WTC11 (cell line): ENCODE results near the gene ACBD6. TPM values are rescaled to one million over a fixed set of nuclear protein-coding genes. Genes with fewer than 3 reads are reported as not detected.
A peak's percentile ranks its signal among the peaks of the same experiment; 100 is the strongest.

Source experiments
- ATAC-seq: fragments of 200-7000 bp; cut with Tn5 transposase; 2 replicates; pipeline ENCODE4 v1.10.0; 2021; ENCODE audit warnings: mild to moderate bottlenecking, moderate library complexity
- CTCF ChIA-PET: fragments of 300-600 bp; sonication (Branson Sonifier 250); formaldehyde crosslinking; loops from one replicate; lab custom pipeline; 2021; ENCODE audit warnings: antibody characterized with exemption; lab: Charles Lee
- POLR2A ChIA-PET: fragments of 350-600 bp; sonication (Branson Sonifier 250); formaldehyde crosslinking; loops from one replicate; lab custom pipeline; 2021; ENCODE audit warnings: antibody characterized with exemption; lab: Charles Lee
- DNase-seq: peaks from one replicate; pipeline ENCODE4 v3.0.0; 2021; ENCODE audit warnings: low spot score
- H3K27ac Mint-ChIP-seq: 2 replicates; pipeline ENCODE4 v1.8.0; 2021; ENCODE audit warnings: mixed read lengths
- H3K27me3 Mint-ChIP-seq: 2 replicates; pipeline ENCODE4 v1.8.0; 2021; ENCODE audit warnings: low read depth, mild to moderate bottlenecking, moderate library complexity, mixed read lengths
- H3K36me3 Mint-ChIP-seq: 2 replicates; pipeline ENCODE4 v1.8.0; 2021; ENCODE audit warnings: mixed read lengths
- H3K4me1 Mint-ChIP-seq: 2 replicates; pipeline ENCODE4 v1.8.0; 2022; ENCODE audit warnings: mixed read lengths
- H3K4me3 Mint-ChIP-seq: 2 replicates; pipeline ENCODE4 v1.8.0; 2021; ENCODE audit warnings: mild to moderate bottlenecking, moderate library complexity, mixed read lengths
- H3K9me3 Mint-ChIP-seq: 2 replicates; pipeline ENCODE4 v1.8.0; 2021; ENCODE audit warnings: mixed read lengths
- ATF1 ChIP-seq: sonication (generic); formaldehyde crosslinking; IDR thresholded peaks from 2 replicates; pipeline ENCODE4 v1.8.1; 2023; ENCODE audit warnings: mild to moderate bottlenecking, moderate library complexity, missing genetic modification reagents
- CREM ChIP-seq: sonication (generic); formaldehyde crosslinking; IDR thresholded peaks from 2 replicates; pipeline ENCODE4 v1.8.1; 2022; ENCODE audit warnings: mild to moderate bottlenecking, missing genetic modification reagents, moderate library complexity
- E2F4 ChIP-seq: sonication (generic); formaldehyde crosslinking; IDR thresholded peaks from 2 replicates; pipeline ENCODE4 v1.8.1; 2022; ENCODE audit warnings: low read depth, mild to moderate bottlenecking, moderate library complexity, missing genetic modification reagents, borderline replicate concordance
- ESRRA ChIP-seq: sonication (generic); formaldehyde crosslinking; IDR thresholded peaks from 2 replicates; pipeline ENCODE4 v1.8.1; 2022; ENCODE audit warnings: mild to moderate bottlenecking, missing genetic modification reagents, borderline replicate concordance
- FOXJ3 ChIP-seq: sonication (generic); formaldehyde crosslinking; IDR thresholded peaks from 2 replicates; pipeline ENCODE4 v1.9.0; 2021; ENCODE audit warnings: missing genetic modification reagents, mild to moderate bottlenecking, borderline replicate concordance
- FOXK1 ChIP-seq: sonication (generic); formaldehyde crosslinking; IDR thresholded peaks from 2 replicates; pipeline ENCODE4 v1.8.0; 2022; ENCODE audit warnings: mild to moderate bottlenecking, moderate library complexity, missing genetic modification reagents
- GABPB1 ChIP-seq: sonication (generic); formaldehyde crosslinking; IDR thresholded peaks from 2 replicates; pipeline ENCODE4 v1.8.1; 2023; ENCODE audit warnings: mild to moderate bottlenecking, missing genetic modification reagents
- GRHL2 ChIP-seq: fragments of 250-450 bp; sonication (Bioruptor Pico); IDR thresholded peaks from 2 replicates; pipeline ENCODE4 v1.8.0; 2022; ENCODE audit warnings: mild to moderate bottlenecking, moderate library complexity; ENCODE audit not compliant: insufficient replicate concordance, severe bottlenecking
- IRF1 ChIP-seq: sonication (generic); formaldehyde crosslinking; IDR thresholded peaks from 2 replicates; pipeline ENCODE4 v1.8.0; 2023; ENCODE audit warnings: missing genetic modification reagents
- JAZF1 ChIP-seq: fragments of 250-450 bp; sonication (Bioruptor Pico); IDR thresholded peaks from 2 replicates; pipeline ENCODE4 v1.9.0; 2021; ENCODE audit warnings: moderate library complexity, mild to moderate bottlenecking, inconsistent platforms
- KAT7 ChIP-seq: sonication (generic); formaldehyde crosslinking; IDR thresholded peaks from 2 replicates; pipeline ENCODE4 v1.8.1; 2023; ENCODE audit warnings: missing genetic modification reagents, mild to moderate bottlenecking, borderline replicate concordance
- MYBL2 ChIP-seq: sonication (generic); formaldehyde crosslinking; IDR thresholded peaks from 2 replicates; pipeline ENCODE4 v1.8.1; 2023; ENCODE audit warnings: mild to moderate bottlenecking, moderate library complexity, missing genetic modification reagents
- NR3C1 ChIP-seq: sonication (generic); formaldehyde crosslinking; conservative IDR thresholded peaks from 2 replicates; pipeline ENCODE4 v1.8.1; 2023; ENCODE audit warnings: low read depth, mild to moderate bottlenecking, missing genetic modification reagents
- OVOL2 ChIP-seq: fragments of 250-450 bp; sonication (Bioruptor Pico); IDR thresholded peaks from 2 replicates; pipeline ENCODE4 v1.9.0; 2021; ENCODE audit warnings: mild to moderate bottlenecking, borderline replicate concordance
- RELA ChIP-seq: sonication (generic); formaldehyde crosslinking; IDR thresholded peaks from 2 replicates; pipeline ENCODE4 v1.8.1; 2022; ENCODE audit warnings: missing genetic modification reagents, mild to moderate bottlenecking, borderline replicate concordance
- RORB ChIP-seq: fragments of 250-450 bp; sonication (Bioruptor Pico); IDR thresholded peaks from 2 replicates; pipeline ENCODE4 v1.9.0; 2021; ENCODE audit warnings: mild to moderate bottlenecking
- SOX15 ChIP-seq: fragments of 250-450 bp; sonication (Bioruptor Pico); IDR thresholded peaks from 2 replicates; pipeline ENCODE4 v1.9.0; 2021; ENCODE audit warnings: mild to moderate bottlenecking
- SP1 ChIP-seq: sonication (generic); formaldehyde crosslinking; conservative IDR thresholded peaks from 2 replicates; pipeline ENCODE4 v1.8.1; 2022; ENCODE audit warnings: missing genetic modification reagents
- STAT6 ChIP-seq: sonication (generic); formaldehyde crosslinking; conservative IDR thresholded peaks from 2 replicates; pipeline ENCODE4 v1.8.1; 2023; ENCODE audit warnings: mild to moderate bottlenecking, low read depth, missing genetic modification reagents, moderate library complexity
- ZBTB21 ChIP-seq: sonication (generic); formaldehyde crosslinking; IDR thresholded peaks from 2 replicates; pipeline ENCODE4 v1.8.1; 2023; ENCODE audit warnings: mild to moderate bottlenecking, missing genetic modification reagents, borderline replicate concordance
- ZNF416 ChIP-seq: fragments of 250-450 bp; sonication (Bioruptor Pico); IDR thresholded peaks from 2 replicates; pipeline ENCODE4 v1.9.0; 2021; ENCODE audit warnings: mild to moderate bottlenecking, inconsistent platforms
- total RNA-seq: library from RNA; stranded (reverse); gene quantifications from 3 replicates; pipeline ENCODE4 v1.2.3, GENCODE V29; 2021
- TF ChIP-seq, protein P1 (sequence below): fragments of 250-450 bp; sonication (Bioruptor Pico); IDR thresholded peaks from 2 replicates; pipeline ENCODE4 v2.1.2; 2022; ENCODE audit warnings: mild to moderate bottlenecking, moderate library complexity
- TF ChIP-seq, protein P2 (sequence below): sonication (generic); formaldehyde crosslinking; IDR thresholded peaks from 2 replicates; pipeline ENCODE4 v1.8.1; 2022; ENCODE audit warnings: missing genetic modification reagents, borderline replicate concordance
- TF ChIP-seq, protein P3 (sequence below): sonication (generic); formaldehyde crosslinking; IDR thresholded peaks from 2 replicates; pipeline ENCODE4 v1.8.0; 2022; ENCODE audit warnings: mild to moderate bottlenecking, missing genetic modification reagents
- TF ChIP-seq, protein P4 (sequence below): fragments of 250-450 bp; sonication (Bioruptor Pico); IDR thresholded peaks from 2 replicates; pipeline ENCODE4 v1.9.0; 2021; ENCODE audit warnings: moderate library complexity, mild to moderate bottlenecking, inconsistent platforms, borderline replicate concordance

ACBD6 gene
- total RNA-seq, 1 experiment from 2014 or later: 53.5 TPM

GRCh38 chr1:180312926-180313325 is 189.5 kb downstream of the ACBD6 start:
- Mint-ChIP-seq H3K27ac (no peak overlapping the region), H3K4me1 (peaks cover 11% of the 10 kb centered on the region), H3K36me3 (no peaks in the 10 kb centered on the region), H3K4me3 (no peak overlapping the region), H3K27me3 (no peaks in the 10 kb centered on the region), H3K9me3 (no peaks in the 10 kb centered on the region)
- TF ChIP-seq ESRRA (CRISPR knock-in tag) (no peak), ATF1 (CRISPR knock-in tag) (no peak), GRHL2 (CRISPR knock-in tag) (no peak), SP1 (CRISPR knock-in tag) (no peak), IRF1 (no peak), CREM (CRISPR knock-in tag) (no peak), JAZF1 (CRISPR knock-in tag) (no peak), SOX15 (CRISPR knock-in tag) (no peak), NR3C1 (CRISPR knock-in tag) (no peak)
- TF ChIP-seq, protein P1, sequence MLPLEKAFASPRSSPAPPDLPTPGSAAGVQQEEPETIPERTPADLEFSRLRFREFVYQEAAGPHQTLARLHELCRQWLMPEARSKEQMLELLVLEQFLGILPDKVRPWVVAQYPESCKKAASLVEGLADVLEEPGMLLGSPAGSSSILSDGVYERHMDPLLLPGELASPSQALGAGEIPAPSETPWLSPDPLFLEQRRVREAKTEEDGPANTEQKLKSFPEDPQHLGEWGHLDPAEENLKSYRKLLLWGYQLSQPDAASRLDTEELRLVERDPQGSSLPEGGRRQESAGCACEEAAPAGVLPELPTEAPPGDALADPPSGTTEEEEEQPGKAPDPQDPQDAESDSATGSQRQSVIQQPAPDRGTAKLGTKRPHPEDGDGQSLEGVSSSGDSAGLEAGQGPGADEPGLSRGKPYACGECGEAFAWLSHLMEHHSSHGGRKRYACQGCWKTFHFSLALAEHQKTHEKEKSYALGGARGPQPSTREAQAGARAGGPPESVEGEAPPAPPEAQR (CRISPR knock-in tag): no peak
- TF ChIP-seq, protein P2, sequence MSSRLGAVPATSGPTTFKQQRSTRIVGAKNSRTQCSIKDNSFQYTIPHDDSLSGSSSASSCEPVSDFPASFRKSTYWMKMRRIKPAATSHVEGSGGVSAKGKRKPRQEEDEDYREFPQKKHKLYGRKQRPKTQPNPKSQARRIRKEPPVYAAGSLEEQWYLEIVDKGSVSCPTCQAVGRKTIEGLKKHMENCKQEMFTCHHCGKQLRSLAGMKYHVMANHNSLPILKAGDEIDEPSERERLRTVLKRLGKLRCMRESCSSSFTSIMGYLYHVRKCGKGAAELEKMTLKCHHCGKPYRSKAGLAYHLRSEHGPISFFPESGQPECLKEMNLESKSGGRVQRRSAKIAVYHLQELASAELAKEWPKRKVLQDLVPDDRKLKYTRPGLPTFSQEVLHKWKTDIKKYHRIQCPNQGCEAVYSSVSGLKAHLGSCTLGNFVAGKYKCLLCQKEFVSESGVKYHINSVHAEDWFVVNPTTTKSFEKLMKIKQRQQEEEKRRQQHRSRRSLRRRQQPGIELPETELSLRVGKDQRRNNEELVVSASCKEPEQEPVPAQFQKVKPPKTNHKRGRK (CRISPR knock-in tag): no peak
- DNase-seq (no peak), ATAC-seq (no peak)
- ChIA-PET POLR2A (no interaction called here), CTCF (interaction anchor here (1.6 kb wide), 1 partner anchor 132 kb away, joined by 3 read pairs; no protein-coding TSS in a partner anchor)

DNA sequence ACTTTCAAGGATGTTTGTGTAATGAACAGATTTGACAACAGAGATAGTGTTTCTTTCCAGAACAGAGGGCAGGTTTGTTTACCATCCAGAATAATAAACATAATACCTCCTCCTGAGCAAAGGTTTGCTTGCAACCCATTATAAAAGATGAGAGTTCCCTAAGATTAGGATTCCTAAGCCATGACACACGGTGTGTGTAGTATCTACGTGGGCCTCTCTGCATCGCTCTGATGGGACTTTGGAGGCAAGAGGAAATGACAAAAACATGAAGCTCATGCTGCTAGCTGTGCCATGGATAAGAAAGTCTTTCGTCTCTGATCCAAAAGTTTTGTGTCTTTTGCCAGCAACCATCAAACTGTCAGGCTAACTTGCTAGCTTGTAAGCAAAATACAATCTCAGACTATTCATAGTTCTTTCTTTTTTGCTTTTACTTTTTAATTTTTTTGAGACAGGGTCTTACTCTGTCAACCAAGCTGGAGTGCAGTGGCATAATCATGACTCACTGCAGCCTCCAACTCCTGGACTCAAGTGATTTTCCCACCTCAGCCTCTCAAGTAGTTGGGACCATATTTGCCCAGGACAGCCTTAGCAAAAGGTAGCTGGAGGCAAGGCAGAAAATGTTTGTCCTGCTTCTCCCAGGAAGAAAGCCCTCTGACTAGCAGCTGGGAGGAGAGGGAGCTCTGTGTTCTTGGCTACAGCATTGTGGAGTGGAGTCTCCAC is 191.2 kb downstream of the ACBD6 start:
- 0 out of 2 replicates have a peak overlapping the region, but pooled peaks have one; percentile 11 for H3K27ac Mint-ChIP-seq
- TF ChIP-seq FOXK1 (CRISPR knock-in tag) (no peak), E2F4 (CRISPR knock-in tag) (no peak), FOXJ3 (CRISPR knock-in tag) (no peak), OVOL2 (CRISPR knock-in tag) (no peak), STAT6 (CRISPR knock-in tag) (no peak), ZNF416 (no peak), RELA (CRISPR knock-in tag) (no peak), RORB (no peak), KAT7 (no peak), ZBTB21 (CRISPR knock-in tag) (no peak), NR3C1 (CRISPR knock-in tag) (no peak), MYBL2 (CRISPR knock-in tag) (no peak), GABPB1 (CRISPR knock-in tag) (no peak)
- TF ChIP-seq, protein P3, sequence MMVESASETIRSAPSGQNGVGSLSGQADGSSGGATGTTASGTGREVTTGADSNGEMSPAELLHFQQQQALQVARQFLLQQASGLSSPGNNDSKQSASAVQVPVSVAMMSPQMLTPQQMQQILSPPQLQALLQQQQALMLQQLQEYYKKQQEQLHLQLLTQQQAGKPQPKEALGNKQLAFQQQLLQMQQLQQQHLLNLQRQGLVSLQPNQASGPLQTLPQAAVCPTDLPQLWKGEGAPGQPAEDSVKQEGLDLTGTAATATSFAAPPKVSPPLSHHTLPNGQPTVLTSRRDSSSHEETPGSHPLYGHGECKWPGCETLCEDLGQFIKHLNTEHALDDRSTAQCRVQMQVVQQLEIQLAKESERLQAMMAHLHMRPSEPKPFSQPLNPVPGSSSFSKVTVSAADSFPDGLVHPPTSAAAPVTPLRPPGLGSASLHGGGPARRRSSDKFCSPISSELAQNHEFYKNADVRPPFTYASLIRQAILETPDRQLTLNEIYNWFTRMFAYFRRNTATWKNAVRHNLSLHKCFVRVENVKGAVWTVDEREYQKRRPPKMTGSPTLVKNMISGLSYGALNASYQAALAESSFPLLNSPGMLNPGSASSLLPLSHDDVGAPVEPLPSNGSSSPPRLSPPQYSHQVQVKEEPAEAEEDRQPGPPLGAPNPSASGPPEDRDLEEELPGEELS (CRISPR knock-in tag): no peak
- TF ChIP-seq, protein P4, sequence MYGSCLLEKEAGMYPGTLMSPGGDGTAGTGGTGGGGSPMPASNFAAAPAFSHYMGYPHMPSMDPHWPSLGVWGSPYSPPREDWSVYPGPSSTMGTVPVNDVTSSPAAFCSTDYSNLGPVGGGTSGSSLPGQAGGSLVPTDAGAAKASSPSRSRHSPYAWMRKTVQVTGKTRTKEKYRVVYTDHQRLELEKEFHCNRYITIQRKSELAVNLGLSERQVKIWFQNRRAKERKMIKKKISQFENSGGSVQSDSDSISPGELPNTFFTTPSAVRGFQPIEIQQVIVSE (CRISPR knock-in tag): no peak

More for the DNA sequence above, 191.2 kb downstream of the ACBD6 start:
- CTCF ChIA-PET: interaction anchor here (1.1 to 1.6 kb wide), 4 partner anchors 52 to 130 kb away, joined by 3 to 5 read pairs (median 3); no protein-coding TSS in a partner anchor
- Mint-ChIP-seq H3K9me3 (peaks cover 10% of the 10 kb centered on the region), H3K4me3 (no peak overlapping the region), H3K4me1 (peaks cover 11% of the 10 kb centered on the region), H3K27me3 (no peaks in the 10 kb centered on the region), H3K36me3 (no peaks in the 10 kb centered on the region)
- no peak for ATAC-seq
- POLR2A ChIA-PET: no interaction called here
- no peak for DNase-seq
